Measurements from ENCODE around the gene PJVK. TPM values are rescaled to one million over a fixed set of nuclear protein-coding genes. Genes with fewer than 3 reads are reported as not detected.
A peak's percentile ranks its signal among the peaks of the same experiment; 100 is the strongest.

PJVK gene
- polyA plus RNA-seq, 3 donors, result 1.4 TPM; not detected in 2

- no CpG with 5 or more reads among the region's 2 CpGs for WGBS (ENCODE audit: insufficient coverage)
- Histone ChIP-seq H3K27me3 (ENCODE audit: control insufficient read depth in 2 of 2, insufficient read depth in 2 of 2, low read length in 2 of 2) (no peaks in the 10 kb centered on the region), H3K36me3 (replicated peaks in 1 of 2; ENCODE audit: control insufficient read depth in 1 of 2, insufficient read depth in 2 of 2, low read length in 2 of 2) (peaks cover under 1 to 14% of the 10 kb centered on the region in 2 donors), H4K20me1 (ENCODE audit: insufficient read depth, low read length) (no peaks in the 10 kb centered on the region), H3K4me3 (replicated peaks in 1 of 3; ENCODE audit: low read depth in 2 of 3, low read length in 3 of 3) (peak overlapping the region in 1 of 3 experiments; percentile 91), H3K9ac (ENCODE audit: insufficient read depth, low read length, poor library complexity, severe bottlenecking) (peak overlapping the region; percentile 86), H2AFZ (ENCODE audit: insufficient read depth, low read depth, low read length, poor library complexity, severe bottlenecking) (peak overlapping the region; percentile 99), H3K27ac (ENCODE audit: low read depth in 1 of 2, low read length in 2 of 2) (no peak overlapping the region), H3K9me3 (replicated peaks in 1 of 2; ENCODE audit: control insufficient read depth in 1 of 2, insufficient read depth in 1 of 2, low read length in 2 of 2) (no peaks in the 10 kb centered on the region), H3K4me2 (replicated peaks; ENCODE audit: extremely low read depth, low read length, poor library complexity, severe bottlenecking) (peak overlapping the region; percentile 99), H3K79me2 (ENCODE audit: insufficient read depth, low read length) (peaks cover 24% of the 10 kb centered on the region), H3K4me1 (ENCODE audit: control insufficient read depth in 1 of 2, insufficient read depth in 2 of 2, low read length in 2 of 2) (peaks cover 16 to 26% of the 10 kb centered on the region in 2 donors)
- DNase-seq, result no peak
- Mint-ChIP-seq H3K27me3 (ENCODE audit: low read depth in 3 of 3) (no peaks in the 10 kb centered on the region), H3K4me1 (peaks cover 21% of the 10 kb centered on the region), H3K4me3 (peak overlapping the region in 1 of 2 donors; percentile 93), H3K27ac (no peak overlapping the region), H3K36me3 (peaks cover 9 to 11% of the 10 kb centered on the region in 2 donors), H3K9me3 (no peaks in the 10 kb centered on the region)
- intact Hi-C loops (cut with micrococcal nuclease), result no loop called here
- TF ChIP-seq, protein P1, sequence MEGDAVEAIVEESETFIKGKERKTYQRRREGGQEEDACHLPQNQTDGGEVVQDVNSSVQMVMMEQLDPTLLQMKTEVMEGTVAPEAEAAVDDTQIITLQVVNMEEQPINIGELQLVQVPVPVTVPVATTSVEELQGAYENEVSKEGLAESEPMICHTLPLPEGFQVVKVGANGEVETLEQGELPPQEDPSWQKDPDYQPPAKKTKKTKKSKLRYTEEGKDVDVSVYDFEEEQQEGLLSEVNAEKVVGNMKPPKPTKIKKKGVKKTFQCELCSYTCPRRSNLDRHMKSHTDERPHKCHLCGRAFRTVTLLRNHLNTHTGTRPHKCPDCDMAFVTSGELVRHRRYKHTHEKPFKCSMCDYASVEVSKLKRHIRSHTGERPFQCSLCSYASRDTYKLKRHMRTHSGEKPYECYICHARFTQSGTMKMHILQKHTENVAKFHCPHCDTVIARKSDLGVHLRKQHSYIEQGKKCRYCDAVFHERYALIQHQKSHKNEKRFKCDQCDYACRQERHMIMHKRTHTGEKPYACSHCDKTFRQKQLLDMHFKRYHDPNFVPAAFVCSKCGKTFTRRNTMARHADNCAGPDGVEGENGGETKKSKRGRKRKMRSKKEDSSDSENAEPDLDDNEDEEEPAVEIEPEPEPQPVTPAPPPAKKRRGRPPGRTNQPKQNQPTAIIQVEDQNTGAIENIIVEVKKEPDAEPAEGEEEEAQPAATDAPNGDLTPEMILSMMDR (IDR thresholded peaks at IDR 0.05), result no peak
Observed at GRCh38 chr2:178452334-178452733, 1.2 kb downstream of the PJVK start.

- Histone ChIP-seq H3K27me3 (ENCODE audit: control insufficient read depth in 2 of 2, insufficient read depth in 2 of 2, low read length in 2 of 2) (no peaks in the 10 kb centered on the region), H3K4me1 (ENCODE audit: control insufficient read depth in 1 of 2, insufficient read depth in 2 of 2, low read length in 2 of 2) (peaks cover 16 to 26% of the 10 kb centered on the region in 2 donors), H3K9me3 (replicated peaks in 1 of 2; ENCODE audit: control insufficient read depth in 1 of 2, insufficient read depth in 1 of 2, low read length in 2 of 2) (no peaks in the 10 kb centered on the region), H4K20me1 (ENCODE audit: insufficient read depth, low read length) (no peaks in the 10 kb centered on the region), H3K4me3 (replicated peaks in 1 of 3; ENCODE audit: low read depth in 2 of 3, low read length in 3 of 3) (no peak overlapping the region), H3K36me3 (replicated peaks in 1 of 2; ENCODE audit: control insufficient read depth in 1 of 2, insufficient read depth in 2 of 2, low read length in 2 of 2) (peaks cover 0 to 11% of the 10 kb centered on the region in 2 donors), H2AFZ (ENCODE audit: insufficient read depth, low read depth, low read length, poor library complexity, severe bottlenecking) (no peak overlapping the region), H3K9ac (ENCODE audit: insufficient read depth, low read length, poor library complexity, severe bottlenecking) (no peak overlapping the region), H3K27ac (ENCODE audit: low read depth in 1 of 2, low read length in 2 of 2) (no peak overlapping the region), H3K79me2 (ENCODE audit: insufficient read depth, low read length) (peaks cover 24% of the 10 kb centered on the region), H3K4me2 (replicated peaks; ENCODE audit: extremely low read depth, low read length, poor library complexity, severe bottlenecking) (no peak overlapping the region)
- Mint-ChIP-seq H3K4me1 (peaks cover 21% of the 10 kb centered on the region), H3K36me3 (peaks cover 8 to 9% of the 10 kb centered on the region in 2 donors), H3K9me3 (no peaks in the 10 kb centered on the region), H3K27ac (no peak overlapping the region), H3K27me3 (ENCODE audit: low read depth in 3 of 3) (no peaks in the 10 kb centered on the region), H3K4me3 (no peak overlapping the region)
- no peak for DNase-seq
- 86% methylated on average over 1 of the region's 5 CpGs for WGBS (ENCODE audit: insufficient coverage)
- TF ChIP-seq, protein P1 (IDR thresholded peaks at IDR 0.05), result no peak
- intact Hi-C loops (cut with micrococcal nuclease), result no loop called here
Observed at GRCh38 chr2:178452870-178453269, 1.7 kb downstream of the PJVK start.
